Mesendoderm (in vitro differentiated cells): ENCODE measurements around the gene ZDHHC20.

Experiments
- DNase-seq: peaks from one replicate; pipeline ENCODE4 v3.0.0; 2013
- H2AK5ac ChIP-seq: 2 replicates; pipeline ENCODE4 v1.6.1; 2013; ENCODE audit warnings: low read length, inconsistent platforms
- H2BK120ac ChIP-seq: 2 replicates; pipeline ENCODE4 v1.6.1; 2013; ENCODE audit warnings: low read depth, mild to moderate bottlenecking, low read length, moderate library complexity, mixed read lengths
- H2BK15ac ChIP-seq: replicated peaks from 2 replicates; pipeline ENCODE4 v1.6.1; 2013; ENCODE audit warnings: low read depth, mild to moderate bottlenecking, moderate library complexity
- H2BK5ac ChIP-seq: 2 replicates; pipeline ENCODE4 v1.6.1; 2013; ENCODE audit warnings: low read length, inconsistent platforms
- H3K18ac ChIP-seq: 2 replicates; pipeline ENCODE4 v1.6.1; 2013; ENCODE audit warnings: mild to moderate bottlenecking, low read length, mixed read lengths
- H3K23ac ChIP-seq: one replicate; pipeline ENCODE4 v1.6.1; 2013; ENCODE audit warnings: low read length
- H3K27ac ChIP-seq: 2 replicates; pipeline ENCODE4 v1.5.1; 2013; ENCODE audit warnings: low read depth, mild to moderate bottlenecking, inconsistent platforms, low read length, moderate library complexity
- H3K27me3 ChIP-seq: 2 replicates; pipeline ENCODE4 v1.6.1; 2013; ENCODE audit warnings: low read length, control low read depth, mild to moderate bottlenecking, inconsistent platforms; ENCODE audit not compliant: insufficient read depth, poor library complexity
- H3K36me3 ChIP-seq: 2 replicates; pipeline ENCODE4 v1.6.1; 2013; ENCODE audit warnings: low read length, inconsistent platforms; ENCODE audit not compliant: control insufficient read depth, insufficient read depth
- H3K4ac ChIP-seq: one replicate; pipeline ENCODE4 v1.6.1; 2013; ENCODE audit warnings: low read depth, mild to moderate bottlenecking, low read length, moderate library complexity
- H3K4me1 ChIP-seq: 2 replicates; pipeline ENCODE4 v1.6.1; 2013; ENCODE audit warnings: low read depth, low read length, inconsistent platforms; ENCODE audit not compliant: control insufficient read depth
- H3K4me2 ChIP-seq: 2 replicates; pipeline ENCODE4 v1.6.1; 2013; ENCODE audit warnings: low read length
- H3K4me3 ChIP-seq: 2 replicates; pipeline ENCODE4 v1.5.1; 2013; ENCODE audit warnings: mild to moderate bottlenecking, low read length
- H3K56ac ChIP-seq: one replicate; pipeline ENCODE4 v1.6.1; 2013; ENCODE audit warnings: low read length
- H3K79me1 ChIP-seq: 2 replicates; pipeline ENCODE4 v1.6.1; 2013; ENCODE audit warnings: low read length, inconsistent platforms
- H3K79me2 ChIP-seq: 2 replicates; pipeline ENCODE4 v1.6.1; 2013; ENCODE audit warnings: mild to moderate bottlenecking, low read length; ENCODE audit not compliant: control insufficient read depth, insufficient read depth
- H3K9ac ChIP-seq: 2 replicates; pipeline ENCODE4 v1.6.1; 2013; ENCODE audit warnings: low read length, inconsistent platforms
- H4K5ac ChIP-seq: one replicate; pipeline ENCODE4 v1.6.1; 2013; ENCODE audit warnings: low read length
- H4K8ac ChIP-seq: one replicate; pipeline ENCODE4 v1.6.1; 2013; ENCODE audit warnings: low read depth, mild to moderate bottlenecking, control low read depth, low read length, moderate library complexity
- WGBS: extraction: QIAGEN DNeasy Blood & Tissue Kit; methylation state at CpG from one replicate; pipeline ENCODE4 v1.1.7; 2013; ENCODE audit warnings: low lambda C conversion rate, missing lambda C conversion rate; ENCODE audit not compliant: insufficient coverage; ENCODE audit errors: extremely low coverage; 5-methylcytosine and 5-hydroxymethylcytosine counted together

Gene ZDHHC20

GRCh38 chr13:21435231-21435630, 23.9 kb downstream of the ZDHHC20 start:
- no peak overlapping the region for H3K9ac ChIP-seq
- H3K4me1 ChIP-seq: no peaks in the 10 kb centered on the region
- H2BK5ac ChIP-seq: no peak overlapping the region
- no peak overlapping the region for H3K56ac ChIP-seq
- peaks cover 21% of the 10 kb centered on the region for H3K79me1 ChIP-seq
- H3K27me3 ChIP-seq: no peaks in the 10 kb centered on the region
- H3K23ac ChIP-seq: no peak overlapping the region
- H4K5ac ChIP-seq: no peak overlapping the region
- DNase-seq: no peak
- H3K27ac ChIP-seq: no peak overlapping the region
- H2AK5ac ChIP-seq: no peak overlapping the region
- no peak overlapping the region for H3K4me3 ChIP-seq
- peaks cover 33% of the 10 kb centered on the region for H3K79me2 ChIP-seq
- no peak overlapping the region for H4K8ac ChIP-seq
- no peak overlapping the region for H2BK15ac ChIP-seq
- H3K4me2 ChIP-seq: no peak overlapping the region
- H3K18ac ChIP-seq: no peak overlapping the region
- no CpG with 5 or more reads among the region's 2 CpGs for WGBS
- H3K4ac ChIP-seq: no peak overlapping the region
- no peak overlapping the region for H2BK120ac ChIP-seq
- no peaks in the 10 kb centered on the region for H3K36me3 ChIP-seq

- no peak for DNase-seq
- Histone ChIP-seq H2BK5ac (no peak overlapping the region), H3K4me2 (no peak overlapping the region), H3K9ac (no peak overlapping the region), H3K4me1 (no peaks in the 10 kb centered on the region), H2BK120ac (no peak overlapping the region), H3K27ac (no peak overlapping the region), H4K5ac (no peak overlapping the region), H2AK5ac (no peak overlapping the region), H3K79me1 (peaks cover 24% of the 10 kb centered on the region), H3K23ac (no peak overlapping the region), H3K27me3 (no peaks in the 10 kb centered on the region), H3K4me3 (no peak overlapping the region), H3K56ac (no peak overlapping the region), H2BK15ac (no peak overlapping the region), H3K18ac (no peak overlapping the region), H3K79me2 (peaks cover 36% of the 10 kb centered on the region), H3K4ac (no peak overlapping the region), H4K8ac (no peak overlapping the region), H3K36me3 (no peaks in the 10 kb centered on the region)
- WGBS: no CpG with 5 or more reads among the region's 3 CpGs
Observed at GRCh38 chr13:21434588-21434987, 24.5 kb downstream of the ZDHHC20 start.

- H3K18ac ChIP-seq: no peak overlapping the region
- H4K8ac ChIP-seq: no peak overlapping the region
- H3K56ac ChIP-seq: no peak overlapping the region
- peaks cover 12% of the 10 kb centered on the region for H3K79me1 ChIP-seq
- no peak overlapping the region for H2AK5ac ChIP-seq
- no peak overlapping the region for H2BK120ac ChIP-seq
- H2BK15ac ChIP-seq: no peak overlapping the region
- H2BK5ac ChIP-seq: no peak overlapping the region
- no peak overlapping the region for H3K4me2 ChIP-seq
- no peak for DNase-seq
- H3K36me3 ChIP-seq: no peaks in the 10 kb centered on the region
- H3K27me3 ChIP-seq: no peaks in the 10 kb centered on the region
- WGBS: no CpG with 5 or more reads among the region's 2 CpGs
- no peak overlapping the region for H3K4ac ChIP-seq
- no peak overlapping the region for H4K5ac ChIP-seq
- no peak overlapping the region for H3K4me3 ChIP-seq
- H3K27ac ChIP-seq: no peak overlapping the region
- peaks cover 16% of the 10 kb centered on the region for H3K79me2 ChIP-seq
- H3K4me1 ChIP-seq: no peaks in the 10 kb centered on the region
- H3K23ac ChIP-seq: no peak overlapping the region
- no peak overlapping the region for H3K9ac ChIP-seq
Observed at GRCh38 chr13:21429211-21429610, 29.9 kb downstream of the ZDHHC20 start.

- no peak overlapping the region for H3K4me2 ChIP-seq
- peaks cover 12% of the 10 kb centered on the region for H3K79me1 ChIP-seq
- WGBS: no CpG with 5 or more reads among the region's 2 CpGs
Observed at GRCh38 chr13:21427741-21428140, 31.4 kb downstream of the ZDHHC20 start.

GRCh38 chr13:21426238-21426637, 32.9 kb downstream of the ZDHHC20 start:
- WGBS: no CpG with 5 or more reads among the region's 1 CpG
- H2AK5ac ChIP-seq: no peak overlapping the region

More at GRCh38 chr13:21427741-21428140, 31.4 kb downstream of the ZDHHC20 start:
- Histone ChIP-seq H4K8ac (no peak overlapping the region), H3K27ac (no peak overlapping the region), H3K4ac (no peak overlapping the region), H3K27me3 (no peaks in the 10 kb centered on the region), H3K4me3 (no peak overlapping the region), H2BK5ac (no peak overlapping the region), H3K4me1 (no peaks in the 10 kb centered on the region), H3K23ac (no peak overlapping the region), H2BK15ac (no peak overlapping the region), H3K18ac (no peak overlapping the region), H2BK120ac (no peak overlapping the region), H3K56ac (no peak overlapping the region), H3K79me2 (peaks cover 13% of the 10 kb centered on the region), H3K36me3 (no peaks in the 10 kb centered on the region), H3K9ac (no peak overlapping the region), H4K5ac (no peak overlapping the region), H2AK5ac (no peak overlapping the region)
- no peak for DNase-seq

GRCh38 chr13:21420706-21421105, 38.4 kb downstream of the ZDHHC20 start:
- Histone ChIP-seq H3K23ac (no peak overlapping the region), H3K36me3 (peaks cover 2% of the 10 kb centered on the region), H3K79me2 (no peaks in the 10 kb centered on the region), H4K5ac (no peak overlapping the region), H3K9ac (no peak overlapping the region), H2AK5ac (no peak overlapping the region), H3K4ac (no peak overlapping the region), H3K79me1 (peaks cover 3% of the 10 kb centered on the region), H3K56ac (no peak overlapping the region), H2BK120ac (no peak overlapping the region), H3K4me2 (no peak overlapping the region), H3K18ac (no peak overlapping the region), H3K27me3 (no peaks in the 10 kb centered on the region), H3K4me1 (no peaks in the 10 kb centered on the region), H3K27ac (no peak overlapping the region), H4K8ac (no peak overlapping the region), H2BK5ac (no peak overlapping the region), H3K4me3 (no peak overlapping the region), H2BK15ac (no peak overlapping the region)
- DNase-seq: no peak
- WGBS: no CpG with 5 or more reads among the region's 3 CpGs

More at GRCh38 chr13:21426238-21426637, 32.9 kb downstream of the ZDHHC20 start:
- H3K23ac ChIP-seq: no peak overlapping the region
- H3K4me2 ChIP-seq: no peak overlapping the region
- H3K18ac ChIP-seq: no peak overlapping the region
- no peak overlapping the region for H3K9ac ChIP-seq
- H3K27ac ChIP-seq: no peak overlapping the region
- no peak overlapping the region for H3K4me3 ChIP-seq
- no peak overlapping the region for H2BK5ac ChIP-seq
- H2BK120ac ChIP-seq: no peak overlapping the region
- no peaks in the 10 kb centered on the region for H3K4me1 ChIP-seq
- H3K56ac ChIP-seq: no peak overlapping the region
- no peaks in the 10 kb centered on the region for H3K27me3 ChIP-seq
- no peak overlapping the region for H4K8ac ChIP-seq
- no peak overlapping the region for H3K4ac ChIP-seq
- no peak overlapping the region for H2BK15ac ChIP-seq
- H3K79me1 ChIP-seq: peaks cover 12% of the 10 kb centered on the region
- H3K36me3 ChIP-seq: no peaks in the 10 kb centered on the region
- DNase-seq: no peak
- no peak overlapping the region for H4K5ac ChIP-seq
- peaks cover 13% of the 10 kb centered on the region for H3K79me2 ChIP-seq
